Type B pancreatic cell (in vitro differentiated cells): ENCODE data around the gene TSPO. TPM values are rescaled to one million over a fixed set of nuclear protein-coding genes. Genes with fewer than 3 reads are reported as not detected.
"Not testable (repeated sequence)": the region's sequence is repeated elsewhere in the genome, so short reads cannot be mapped to it uniquely, and the experiment has no call there.

ENCODE experiments used
- DNase-seq: peaks from one replicate; pipeline ENCODE4 v3.0.0; 2021; ENCODE audit warnings: mixed read lengths; ENCODE audit not compliant: unreplicated experiment; ENCODE audit errors: extremely low spot score
- H3K27ac Mint-ChIP-seq: 2 replicates; pipeline ENCODE4 v1.8.0; 2021; ENCODE audit warnings: mild to moderate bottlenecking, mixed read lengths
- H3K27me3 Mint-ChIP-seq: 2 replicates; pipeline ENCODE4 v1.8.0; 2021; ENCODE audit warnings: mixed read lengths
- H3K36me3 Mint-ChIP-seq: 2 replicates; pipeline ENCODE4 v1.8.0; 2021; ENCODE audit warnings: mixed read lengths
- H3K4me1 Mint-ChIP-seq: one replicate; pipeline ENCODE4 v1.8.0; 2021; ENCODE audit warnings: mixed read lengths; ENCODE audit not compliant: unreplicated experiment
- H3K4me3 Mint-ChIP-seq: 2 replicates; pipeline ENCODE4 v1.8.0; 2021; ENCODE audit warnings: mild to moderate bottlenecking, mixed read lengths
- H3K9me3 Mint-ChIP-seq: 2 replicates; pipeline ENCODE4 v1.8.0; 2021; ENCODE audit warnings: mixed read lengths
- CTCF ChIP-seq: fragments of 200-600 bp; sonication (generic); conservative IDR thresholded peaks from 2 replicates; pipeline ENCODE4 v1.5.0; 2021; ENCODE audit warnings: antibody characterized with exemption, mild to moderate bottlenecking
- long read RNA-seq: library from polyadenylated mRNA; unstranded; transcript quantifications from one replicate; pipeline ENCODE4 v2.0.0, GENCODE V29; 2020
- total RNA-seq: library from RNA; stranded (reverse); gene quantifications from 2 replicates; pipeline ENCODE4 v1.2.1, GENCODE V29; 2021; ENCODE audit warnings: low replicate concordance

TSPO gene
- 16.9 and 30.9 TPM in 2 replicates for total RNA-seq
- long read RNA-seq, transcript TSPO-202 (4 exons, 881 nt), result major isoform, 5 of 5 reads
- long read RNA-seq, partial matches to known transcripts, result 0 of 5 reads
- long read RNA-seq, other reads (novel, unspliced or antisense), result 0 of 5 reads

- DNase-seq, result no peak
- Mint-ChIP-seq H3K27ac (peak within 1 kb of the TSS; percentile 72), H3K27me3 (peaks cover 3% of the 10 kb centered on the region), H3K9me3 (no peaks in the 10 kb centered on the region), H3K4me3 (peak within 1 kb of the TSS; percentile 87), H3K4me1 (peaks cover 9% of the 10 kb centered on the region), H3K36me3 (no peaks in the 10 kb centered on the region)
- TF ChIP-seq CTCF, result no peak
Measured at GRCh38 chr22:43151251-43152002, at the start of gene TSPO. TSS of gene TSPO (plus strand) at chr22:43151559. CDS start at chr22:43159239, 7,680 bp downstream.

DNA sequence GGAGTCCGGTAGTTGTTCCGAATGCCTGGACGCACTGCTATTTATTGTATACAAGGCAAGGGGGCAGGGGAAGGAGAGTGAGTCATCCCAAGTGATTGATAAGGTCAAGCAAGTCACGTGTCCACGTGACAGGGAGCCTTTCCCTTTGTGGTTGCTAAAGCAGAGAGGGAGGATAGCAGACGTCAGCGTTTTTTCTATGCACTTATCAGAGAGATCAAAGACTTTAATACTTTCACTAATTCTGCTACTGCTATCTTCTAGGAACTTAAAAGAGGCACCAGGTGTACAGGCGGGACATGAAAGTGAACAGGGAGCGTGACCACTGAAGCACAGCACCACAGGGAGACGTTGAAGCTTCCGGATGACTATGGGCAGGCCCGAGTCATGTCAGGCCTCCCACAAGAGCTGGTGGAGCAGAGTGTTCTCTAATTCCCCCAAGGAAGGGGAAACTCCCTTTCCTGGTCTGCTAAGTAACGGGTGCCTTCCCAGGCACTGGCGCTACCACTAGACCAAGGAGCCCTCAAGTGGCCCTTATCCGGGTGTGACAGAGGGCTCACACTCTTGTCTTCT lies 47.2 kb upstream of the TSPO start:
- not testable (repeated sequence) for H3K36me3 Mint-ChIP-seq, DNase-seq, H3K9me3 Mint-ChIP-seq, H3K27me3 Mint-ChIP-seq
- Mint-ChIP-seq H3K27ac (peak overlapping the region; percentile 93), H3K4me1 (peaks cover 22% of the 10 kb centered on the region), H3K4me3 (peak overlapping the region; percentile 63)

- not testable (repeated sequence) for H3K36me3 Mint-ChIP-seq, DNase-seq, H3K4me3 Mint-ChIP-seq, H3K9me3 Mint-ChIP-seq
- peaks cover 14% of the 10 kb centered on the region for H3K27me3 Mint-ChIP-seq
- H3K27ac Mint-ChIP-seq, result peak overlapping the region; percentile 93
- peaks cover 22% of the 10 kb centered on the region for H3K4me1 Mint-ChIP-seq
Measured at GRCh38 chr22:43104950-43105349, 46.4 kb upstream of the TSPO start.

DNA sequence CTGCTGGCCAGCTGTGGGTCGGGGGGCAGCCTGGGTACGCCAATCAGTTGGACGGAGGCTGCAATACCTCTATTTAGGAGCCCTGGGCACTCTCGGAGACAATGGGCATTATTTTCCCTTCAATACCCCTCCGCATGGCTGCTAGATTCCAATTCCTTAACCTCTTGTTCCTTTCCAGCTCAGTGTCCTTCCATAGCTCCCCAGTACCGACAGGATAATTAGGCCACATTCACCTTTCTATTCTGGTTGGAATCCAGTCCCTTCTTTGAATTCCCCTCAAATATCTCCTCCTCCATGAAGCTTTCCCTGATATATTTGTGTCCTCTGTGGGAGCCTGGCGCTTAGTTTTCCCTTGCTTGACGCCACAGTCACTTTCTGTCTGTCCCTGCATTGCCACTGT lies 45.1 kb upstream of the TSPO start:
- no peak for DNase-seq
- Mint-ChIP-seq H3K4me3 (no peak overlapping the region), H3K27me3 (peaks cover 19% of the 10 kb centered on the region), H3K4me1 (peaks cover 21% of the 10 kb centered on the region), H3K27ac (no peak overlapping the region), H3K9me3 (no peaks in the 10 kb centered on the region), H3K36me3 (no peaks in the 10 kb centered on the region)
- TF ChIP-seq CTCF, result no peak

GRCh38 chr22:43109511-43109910 lies 41.8 kb upstream of the TSPO start:
- H3K36me3 Mint-ChIP-seq, result no peaks in the 10 kb centered on the region

DNA sequence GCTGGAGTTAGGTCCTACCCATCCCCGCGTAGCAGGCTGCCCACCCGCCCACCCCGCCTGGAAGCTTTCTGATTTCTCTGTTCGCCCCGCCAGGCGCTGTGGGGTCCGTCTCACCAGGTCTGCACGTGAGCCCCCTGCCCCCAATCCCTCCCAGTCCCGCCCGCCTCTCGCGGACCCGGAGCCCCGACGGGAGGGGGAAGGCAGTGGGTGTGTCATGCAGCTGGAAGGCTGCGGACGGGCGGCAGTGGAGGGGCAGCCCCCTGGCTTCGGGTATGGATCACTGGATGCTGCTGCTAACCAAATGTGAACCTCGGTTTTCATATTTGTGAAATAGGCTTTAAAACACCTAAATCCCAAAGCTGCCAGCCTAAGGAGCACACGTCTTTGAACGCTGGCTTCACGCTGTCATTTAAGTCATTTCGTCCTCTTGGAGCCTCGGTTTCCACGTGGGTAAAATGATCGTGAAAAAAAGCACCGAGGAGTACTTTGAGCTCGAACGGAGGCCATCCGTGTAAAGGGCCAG lies 41.4 kb upstream of the TSPO start:
- no peak for DNase-seq
- Mint-ChIP-seq H3K4me1 (peaks cover 19% of the 10 kb centered on the region), H3K27me3 (peaks cover 39% of the 10 kb centered on the region), H3K27ac (peak overlapping the region; percentile 79), H3K9me3 (no peaks in the 10 kb centered on the region), H3K4me3 (peak overlapping the region; percentile 88), H3K36me3 (no peaks in the 10 kb centered on the region)
- no peak for TF ChIP-seq CTCF

More at GRCh38 chr22:43109511-43109910, 41.8 kb upstream of the TSPO start:
- Mint-ChIP-seq H3K4me1 (peaks cover 19% of the 10 kb centered on the region), H3K4me3 (peak overlapping the region; percentile 55), H3K27ac (no peak overlapping the region), H3K27me3 (peaks cover 39% of the 10 kb centered on the region), H3K9me3 (no peaks in the 10 kb centered on the region)
- no peak for TF ChIP-seq CTCF
- no peak for DNase-seq
